Raji (cell line): Measurements from ENCODE around the gene FTCD.

Experiments
- POLR2A ChIP-seq: IDR thresholded peaks from 2 replicates; pipeline ENCODE4 v1.6.1; 2011; ENCODE audit warnings: low read depth, low read length, control low read depth; ENCODE audit not compliant: insufficient read depth

FTCD gene

GRCh38 chr21:46189959-46190490, 34.6 kb upstream of the FTCD start:
- TF ChIP-seq POLR2A: no peak

GRCh38 chr21:46189213-46189958, 34.0 kb upstream of the FTCD start:
- no peak for TF ChIP-seq POLR2A

- TF ChIP-seq POLR2A: no peak
Measured at GRCh38 chr21:46188226-46189212, 33.1 kb upstream of the FTCD start.

- no peak for TF ChIP-seq POLR2A
Measured at GRCh38 chr21:46187814-46188213, 32.4 kb upstream of the FTCD start.

- no peak for TF ChIP-seq POLR2A
Measured at GRCh38 chr21:46187261-46187660, 31.9 kb upstream of the FTCD start.

- TF ChIP-seq POLR2A: no peak
Measured at GRCh38 chr21:46185716-46186115, 30.3 kb upstream of the FTCD start.

GRCh38 chr21:46184625-46185555, 29.5 kb upstream of the FTCD start:
- no peak for TF ChIP-seq POLR2A

GRCh38 chr21:46183910-46184624, 28.7 kb upstream of the FTCD start, which contains the start of gene SPATC1L:
Gene SPATC1L, minus strand, starts transcription at chr21:46184459. Its CDS starts 1,643 bp downstream, at chr21:46182816.
- TF ChIP-seq POLR2A: no peak

- no peak for TF ChIP-seq POLR2A
Measured at GRCh38 chr21:46182548-46183336, 27.4 kb upstream of the FTCD start.

GRCh38 chr21:46181953-46182547, 26.7 kb upstream of the FTCD start:
- no peak for TF ChIP-seq POLR2A

GRCh38 chr21:46181436-46181835, 26.1 kb upstream of the FTCD start:
- TF ChIP-seq POLR2A: no peak

GRCh38 chr21:46180778-46181391, 25.5 kb upstream of the FTCD start:
- TF ChIP-seq POLR2A: no peak
